ENCODE data around the gene CD248. TPM values are rescaled to one million over a fixed set of nuclear protein-coding genes. Genes with fewer than 3 reads are reported as not detected.

Gene CD248
- total RNA-seq, 1 donor from 2014 or later, result 95.2 TPM

DNA sequence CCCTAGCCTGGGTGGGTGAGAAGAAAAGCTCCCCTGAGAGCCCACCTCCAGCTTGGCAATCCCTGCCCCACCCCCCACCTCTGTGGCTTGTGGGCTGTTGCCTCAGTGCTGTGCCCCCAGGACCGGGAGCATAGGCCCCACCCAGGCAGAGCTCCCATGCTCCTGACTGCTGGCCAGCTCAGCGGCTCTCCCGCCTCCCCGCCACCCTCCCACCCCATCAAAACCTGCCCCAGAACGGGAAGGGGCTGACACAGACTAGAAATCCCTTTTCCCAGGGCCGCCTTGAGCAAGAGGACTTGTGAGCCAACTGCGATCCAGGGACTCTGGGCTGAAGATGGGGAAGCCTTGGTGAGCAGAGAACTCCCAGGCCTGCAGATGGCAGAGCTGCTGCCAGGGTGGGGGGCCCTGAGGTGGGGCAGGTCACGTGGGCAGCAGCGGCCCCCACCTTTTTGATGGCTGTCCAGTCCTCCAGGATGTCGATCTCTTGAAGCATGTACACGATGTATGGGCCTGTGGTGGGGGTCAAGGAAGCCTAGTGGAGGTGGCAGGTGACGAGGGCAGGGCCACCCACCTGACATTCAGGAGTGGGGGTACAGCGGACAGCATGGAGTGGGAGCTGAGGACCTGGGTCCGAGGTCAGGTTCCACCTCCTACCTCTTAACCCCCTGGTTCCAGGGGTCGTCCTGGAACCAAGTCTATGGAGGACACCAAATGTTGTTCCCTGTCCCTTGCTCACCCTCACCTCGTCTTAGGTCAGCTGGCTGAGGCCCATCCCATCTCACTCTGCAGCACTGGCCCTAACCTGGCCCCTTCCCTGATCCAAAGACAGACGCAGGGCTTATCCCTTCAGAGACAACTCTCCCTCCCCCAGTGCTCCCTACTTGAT is 21.7 kb upstream of the CD248 start:
- TF ChIP-seq CTCF (IDR thresholded peaks at IDR 0.05; ENCODE audit: unreplicated experiment), result no peak
- Mint-ChIP-seq H3K27me3 (ENCODE audit: low read depth) (peaks cover 7% of the 10 kb centered on the region), H3K4me1 (peaks cover 18% of the 10 kb centered on the region), H3K27ac (no peak overlapping the region), H3K4me3 (no peak overlapping the region), H3K36me3 (peaks cover 2% of the 10 kb centered on the region), H3K9me3 (no peaks in the 10 kb centered on the region)
- DNase-seq (ENCODE audit: low spot score in 2 of 2, unreplicated experiment in 2 of 2), result no peak

DNA sequence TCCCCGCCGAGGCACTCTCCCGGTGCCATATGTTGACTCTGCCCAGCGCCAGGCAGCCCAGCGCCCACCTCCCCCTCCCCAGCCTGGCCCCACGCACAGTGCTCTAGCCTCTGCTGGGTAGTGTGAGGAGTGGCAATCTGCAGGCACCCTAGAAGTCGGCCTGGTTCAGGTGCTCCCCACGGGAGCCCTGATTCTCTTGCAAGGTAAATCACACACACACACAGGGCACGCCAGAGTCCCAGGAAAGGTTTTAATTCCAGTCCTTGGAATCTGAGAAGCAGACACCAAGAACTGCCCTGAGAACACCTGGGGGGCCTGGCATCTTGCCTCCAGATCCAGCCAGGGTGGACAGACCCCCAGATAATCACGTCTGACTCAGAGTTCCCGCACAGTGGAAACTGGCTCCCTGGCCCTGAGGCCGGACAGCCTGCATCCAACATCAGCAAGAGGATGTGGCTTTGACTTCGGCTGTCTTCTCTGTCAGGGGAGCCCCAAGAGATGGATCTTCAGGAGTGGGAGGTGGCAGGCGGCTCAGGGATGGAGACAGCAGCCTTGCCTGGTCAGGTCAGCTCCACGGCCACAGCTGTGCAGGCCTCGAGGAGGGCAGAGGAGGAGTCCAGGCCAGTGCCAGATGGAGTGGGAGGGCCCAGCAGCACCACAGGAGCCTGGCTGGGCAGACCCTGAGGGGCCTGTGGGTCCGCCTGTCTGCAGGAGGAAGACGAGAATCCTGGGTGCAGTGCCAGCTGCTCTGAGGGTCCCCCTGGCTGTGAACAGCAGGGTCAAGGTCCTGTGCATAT is 20.5 kb upstream of the CD248 start:
- peak overlapping the region; percentile 93 for H3K4me3 Mint-ChIP-seq
- no peak overlapping the region for H3K27ac Mint-ChIP-seq
- H3K36me3 Mint-ChIP-seq, result peaks cover 2% of the 10 kb centered on the region
- peaks cover 7% of the 10 kb centered on the region for H3K27me3 Mint-ChIP-seq (ENCODE audit: low read depth)
- peaks cover 15% of the 10 kb centered on the region for H3K4me1 Mint-ChIP-seq
- DNase-seq (ENCODE audit: low spot score in 2 of 2, unreplicated experiment in 2 of 2), result no peak
- no peak for TF ChIP-seq CTCF (IDR thresholded peaks at IDR 0.05; ENCODE audit: unreplicated experiment)
- no peaks in the 10 kb centered on the region for H3K9me3 Mint-ChIP-seq

- no peak for TF ChIP-seq CTCF (IDR thresholded peaks at IDR 0.05; ENCODE audit: unreplicated experiment)
- Mint-ChIP-seq H3K36me3 (peaks cover 2% of the 10 kb centered on the region), H3K27me3 (ENCODE audit: low read depth) (peaks cover 7% of the 10 kb centered on the region), H3K4me3 (peak within 1 kb of the TSS; percentile 93), H3K9me3 (no peaks in the 10 kb centered on the region), H3K27ac (peak within 1 kb of the TSS; percentile 94), H3K4me1 (peaks cover 15% of the 10 kb centered on the region)
- no peak for DNase-seq (ENCODE audit: low spot score in 2 of 2, unreplicated experiment in 2 of 2)
Observed at GRCh38 chr11:66336234-66337102, 19.6 kb upstream of the CD248 start, which contains the start of gene RIN1. Gene RIN1, minus strand, starts transcription at chr11:66336434. Its CDS starts 32 bp downstream, at chr11:66336402.

DNA sequence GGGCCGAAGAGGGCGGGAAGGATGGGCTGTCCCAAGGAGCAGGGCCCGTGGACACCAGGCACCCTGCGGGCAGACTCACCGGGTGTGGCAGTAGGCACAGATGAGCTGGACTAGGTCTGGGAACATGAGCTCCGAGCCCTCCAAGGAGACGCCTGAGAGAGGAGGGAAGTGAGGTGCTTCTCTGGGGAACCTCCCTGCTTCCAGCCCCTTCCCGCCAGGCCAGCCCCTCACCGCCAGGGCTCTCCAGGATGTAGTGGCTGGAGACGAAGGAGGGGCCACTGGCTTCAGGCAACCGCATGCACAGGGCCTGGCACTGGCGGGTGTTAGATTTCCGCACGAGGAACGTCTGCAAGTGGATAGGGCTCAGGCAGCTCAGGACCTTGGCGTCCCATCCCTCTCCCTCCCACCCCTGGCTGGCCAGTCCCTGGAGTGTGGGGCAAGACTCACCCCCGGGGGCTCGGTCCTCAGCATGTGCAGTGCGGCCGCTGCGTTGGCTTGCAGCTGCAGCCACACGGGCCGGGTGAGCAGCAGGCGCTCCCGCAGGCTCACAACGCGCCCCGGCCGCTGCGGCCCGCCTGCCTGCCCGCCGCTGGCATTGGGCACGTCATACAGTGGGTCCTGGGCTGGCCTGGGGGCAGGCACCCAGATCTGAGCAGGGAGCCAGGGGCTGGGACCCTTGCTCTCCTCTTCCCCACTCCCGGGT is 18.8 kb upstream of the CD248 start:
- Mint-ChIP-seq H3K36me3 (peaks cover 2% of the 10 kb centered on the region), H3K4me1 (peaks cover 15% of the 10 kb centered on the region), H3K27me3 (ENCODE audit: low read depth) (peaks cover 7% of the 10 kb centered on the region), H3K9me3 (no peaks in the 10 kb centered on the region), H3K4me3 (peak overlapping the region; percentile 93), H3K27ac (peak overlapping the region; percentile 94)
- no peak for DNase-seq (ENCODE audit: low spot score in 2 of 2, unreplicated experiment in 2 of 2)
- no peak for TF ChIP-seq CTCF (IDR thresholded peaks at IDR 0.05; ENCODE audit: unreplicated experiment)

Data from mesothelial cell of epicardium (in vitro differentiated cells).